Panc1 (cell line): ENCODE data around the gene RYR3.

Experiments
- SIN3A ChIP-seq: IDR thresholded peaks from 2 replicates; pipeline ENCODE4 v1.6.1; 2012; ENCODE audit warnings: low read depth, mild to moderate bottlenecking, low read length, moderate library complexity, borderline replicate concordance; ENCODE audit not compliant: insufficient read depth
- TF ChIP-seq, protein P1 (sequence below): fragments of 450-650 bp; IDR thresholded peaks from 2 replicates; pipeline ENCODE4 v1.5.1; 2017; ENCODE audit warnings: mild to moderate bottlenecking
- TF ChIP-seq, protein P2 (sequence below), 2 experiments: IDR thresholded peaks; 2 replicates each; pipeline ENCODE4 v1.6.1; 2011 to 2012; ENCODE audit warnings: low read depth in 2 of 2, control low read depth in 1 of 2, low read length in 1 of 2, mild to moderate bottlenecking in 1 of 2, moderate library complexity in 1 of 2; ENCODE audit not compliant: insufficient read depth in 1 of 2

DNA sequence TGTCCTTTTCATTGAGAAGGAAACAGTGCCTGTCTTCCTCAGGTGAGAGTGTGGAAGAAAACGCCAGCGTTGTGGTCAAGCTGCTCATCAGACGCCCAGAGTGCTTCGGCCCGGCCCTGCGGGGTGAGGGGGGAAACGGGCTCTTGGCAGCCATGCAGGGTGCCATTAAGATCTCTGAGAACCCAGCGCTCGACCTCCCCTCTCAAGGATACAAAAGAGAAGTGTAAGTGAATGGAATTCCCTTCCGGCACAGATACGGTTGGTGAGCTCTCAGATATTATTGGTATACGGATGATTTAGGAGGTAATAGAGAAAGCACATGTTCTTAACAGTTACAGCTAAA, 411.9 kb downstream of the RYR3 start:
- TF ChIP-seq, protein P1, sequence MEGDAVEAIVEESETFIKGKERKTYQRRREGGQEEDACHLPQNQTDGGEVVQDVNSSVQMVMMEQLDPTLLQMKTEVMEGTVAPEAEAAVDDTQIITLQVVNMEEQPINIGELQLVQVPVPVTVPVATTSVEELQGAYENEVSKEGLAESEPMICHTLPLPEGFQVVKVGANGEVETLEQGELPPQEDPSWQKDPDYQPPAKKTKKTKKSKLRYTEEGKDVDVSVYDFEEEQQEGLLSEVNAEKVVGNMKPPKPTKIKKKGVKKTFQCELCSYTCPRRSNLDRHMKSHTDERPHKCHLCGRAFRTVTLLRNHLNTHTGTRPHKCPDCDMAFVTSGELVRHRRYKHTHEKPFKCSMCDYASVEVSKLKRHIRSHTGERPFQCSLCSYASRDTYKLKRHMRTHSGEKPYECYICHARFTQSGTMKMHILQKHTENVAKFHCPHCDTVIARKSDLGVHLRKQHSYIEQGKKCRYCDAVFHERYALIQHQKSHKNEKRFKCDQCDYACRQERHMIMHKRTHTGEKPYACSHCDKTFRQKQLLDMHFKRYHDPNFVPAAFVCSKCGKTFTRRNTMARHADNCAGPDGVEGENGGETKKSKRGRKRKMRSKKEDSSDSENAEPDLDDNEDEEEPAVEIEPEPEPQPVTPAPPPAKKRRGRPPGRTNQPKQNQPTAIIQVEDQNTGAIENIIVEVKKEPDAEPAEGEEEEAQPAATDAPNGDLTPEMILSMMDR: no peak
- no peak for TF ChIP-seq SIN3A
- TF ChIP-seq, protein P2, sequence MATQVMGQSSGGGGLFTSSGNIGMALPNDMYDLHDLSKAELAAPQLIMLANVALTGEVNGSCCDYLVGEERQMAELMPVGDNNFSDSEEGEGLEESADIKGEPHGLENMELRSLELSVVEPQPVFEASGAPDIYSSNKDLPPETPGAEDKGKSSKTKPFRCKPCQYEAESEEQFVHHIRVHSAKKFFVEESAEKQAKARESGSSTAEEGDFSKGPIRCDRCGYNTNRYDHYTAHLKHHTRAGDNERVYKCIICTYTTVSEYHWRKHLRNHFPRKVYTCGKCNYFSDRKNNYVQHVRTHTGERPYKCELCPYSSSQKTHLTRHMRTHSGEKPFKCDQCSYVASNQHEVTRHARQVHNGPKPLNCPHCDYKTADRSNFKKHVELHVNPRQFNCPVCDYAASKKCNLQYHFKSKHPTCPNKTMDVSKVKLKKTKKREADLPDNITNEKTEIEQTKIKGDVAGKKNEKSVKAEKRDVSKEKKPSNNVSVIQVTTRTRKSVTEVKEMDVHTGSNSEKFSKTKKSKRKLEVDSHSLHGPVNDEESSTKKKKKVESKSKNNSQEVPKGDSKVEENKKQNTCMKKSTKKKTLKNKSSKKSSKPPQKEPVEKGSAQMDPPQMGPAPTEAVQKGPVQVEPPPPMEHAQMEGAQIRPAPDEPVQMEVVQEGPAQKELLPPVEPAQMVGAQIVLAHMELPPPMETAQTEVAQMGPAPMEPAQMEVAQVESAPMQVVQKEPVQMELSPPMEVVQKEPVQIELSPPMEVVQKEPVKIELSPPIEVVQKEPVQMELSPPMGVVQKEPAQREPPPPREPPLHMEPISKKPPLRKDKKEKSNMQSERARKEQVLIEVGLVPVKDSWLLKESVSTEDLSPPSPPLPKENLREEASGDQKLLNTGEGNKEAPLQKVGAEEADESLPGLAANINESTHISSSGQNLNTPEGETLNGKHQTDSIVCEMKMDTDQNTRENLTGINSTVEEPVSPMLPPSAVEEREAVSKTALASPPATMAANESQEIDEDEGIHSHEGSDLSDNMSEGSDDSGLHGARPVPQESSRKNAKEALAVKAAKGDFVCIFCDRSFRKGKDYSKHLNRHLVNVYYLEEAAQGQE (IDR thresholded peaks at IDR 0.05; ENCODE audit: insufficient read depth in 1 of 2, low read depth in 2 of 2, low read length in 1 of 2): no peak
